ENCODE data around the gene MKRN1. TPM values are rescaled to one million over a fixed set of nuclear protein-coding genes. Genes with fewer than 3 reads are reported as not detected.

Gene MKRN1
- total and polyA plus RNA-seq, 4 experiments from 2014 or later: 131 to 156 (median 143) TPM

- Histone ChIP-seq H3K4me1 (ENCODE audit: insufficient read depth, low read length) (no peaks in the 10 kb centered on the region), H3K27me3 (ENCODE audit: insufficient read depth, low read length) (no peaks in the 10 kb centered on the region), H3K4me3 (ENCODE audit: low read length in 2 of 2) (no peak overlapping the region), H3K9me3 (ENCODE audit: control insufficient read depth in 1 of 2, low read length in 2 of 2) (no peaks in the 10 kb centered on the region), H3K36me3 (ENCODE audit: insufficient read depth, low read length) (no peaks in the 10 kb centered on the region), H3K27ac (ENCODE audit: low read depth, low read length) (no peak overlapping the region)
- Mint-ChIP-seq H3K36me3 (no peaks in the 10 kb centered on the region), H3K27ac (no peak overlapping the region), H3K4me1 (no peaks in the 10 kb centered on the region), H3K4me3 (no peak overlapping the region), H3K9me3 (no peaks in the 10 kb centered on the region), H3K27me3 (peaks cover 0 to 3% of the 10 kb centered on the region in 2 donors)
- intact Hi-C loops (cut with micrococcal nuclease): no loop called here
- ChIA-PET POLR2A (ENCODE audit: partially characterized antibody) (no interaction called here), CTCF (ENCODE audit: partially characterized antibody) (no interaction called here)
- DNase-seq: no peak
Measured at GRCh38 chr7:140484951-140485499, 5.7 kb upstream of the MKRN1 start.

GRCh38 chr7:140484479-140484878 is 5.2 kb upstream of the MKRN1 start:
- Mint-ChIP-seq H3K36me3 (peaks cover 0 to 3% of the 10 kb centered on the region in 2 donors), H3K4me1 (peaks cover 0 to 5% (median 2%) of the 10 kb centered on the region in 4 donors), H3K27me3 (peaks cover 0 to 3% of the 10 kb centered on the region in 2 donors), H3K4me3 (no peak overlapping the region), H3K27ac (no peak overlapping the region), H3K9me3 (no peaks in the 10 kb centered on the region)
- no peak for DNase-seq
- Histone ChIP-seq H3K36me3 (ENCODE audit: insufficient read depth, low read length) (no peaks in the 10 kb centered on the region), H3K9me3 (ENCODE audit: control insufficient read depth in 1 of 2, low read length in 2 of 2) (no peaks in the 10 kb centered on the region), H3K27me3 (ENCODE audit: insufficient read depth, low read length) (no peaks in the 10 kb centered on the region), H3K4me1 (ENCODE audit: insufficient read depth, low read length) (no peaks in the 10 kb centered on the region), H3K27ac (ENCODE audit: low read depth, low read length) (no peak overlapping the region), H3K4me3 (ENCODE audit: low read length in 2 of 2) (no peak overlapping the region)
- intact Hi-C loops (cut with micrococcal nuclease): no loop called here
- POLR2A ChIA-PET (ENCODE audit: partially characterized antibody): no interaction called here
- CTCF ChIA-PET (ENCODE audit: partially characterized antibody): no interaction called here

DNA sequence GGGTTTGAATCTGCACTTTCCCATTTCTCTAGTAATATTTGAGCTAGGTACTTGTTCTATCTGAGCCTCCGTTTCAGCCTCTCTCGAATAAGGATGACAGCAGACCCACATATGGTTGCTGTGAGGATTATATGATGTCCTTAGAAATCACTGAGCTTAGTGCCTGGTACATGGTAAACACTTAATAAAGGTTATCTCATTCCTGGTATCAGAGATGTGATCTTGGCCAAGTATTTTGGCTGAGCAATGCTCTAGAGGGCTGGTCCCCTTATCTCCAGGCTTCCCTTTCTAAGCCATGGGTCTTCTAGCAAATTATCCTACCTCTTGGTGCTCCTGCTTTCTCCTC is 407 bp upstream of the MKRN1 start:
- POLR2A ChIA-PET (ENCODE audit: partially characterized antibody): interaction anchor here (0.8 to 6.4 kb wide), 8 partner anchors 9 to 1259 kb away, joined by 3 to 38 read pairs (median 4); partner anchors contain the start of genes RAB19, SLC37A3 and SSBP1
- H3K27ac ChIP-seq (ENCODE audit: low read depth, low read length): peak overlapping the region; percentile 75

GRCh38 chr7:140478246-140479061 is 851 bp downstream of the MKRN1 start:
- Mint-ChIP-seq H3K36me3 (peaks cover 0 to 11% of the 10 kb centered on the region in 2 donors), H3K4me1 (peaks cover 16 to 41% (median 25%) of the 10 kb centered on the region in 4 donors), H3K4me3 (peak overlapping the region; percentile 80 to 100 (median 94)), H3K27ac (peak overlapping the region; percentile 83 to 98 (median 94)), H3K27me3 (no peaks in the 10 kb centered on the region), H3K9me3 (peaks cover 0 to 2% (median 0%) of the 10 kb centered on the region in 8 donors)
- H3K36me3 ChIP-seq (ENCODE audit: insufficient read depth, low read length): no peaks in the 10 kb centered on the region
- peak; percentile 40 to 69 (median 51) for DNase-seq
- intact Hi-C loops (cut with micrococcal nuclease): loop anchor here (1.0 to 10.0 kb wide), 12 partner anchors 15 to 1260 kb away; partner anchors contain the start of genes BRAF, FMC1, HIPK2 and MRPS33
- peak overlapping the region; percentile 75 for H3K27ac ChIP-seq (ENCODE audit: low read depth, low read length)
- CTCF ChIA-PET (ENCODE audit: partially characterized antibody): interaction anchor here (1.3 to 8.9 kb wide), 7 partner anchors 11 to 536 kb away, joined by 3 to 214 read pairs (median 5); partner anchors contain the start of gene MRPS33
- no peaks in the 10 kb centered on the region for H3K9me3 ChIP-seq (ENCODE audit: control insufficient read depth in 1 of 2, low read length in 2 of 2)
- peaks cover 25% of the 10 kb centered on the region for H3K4me1 ChIP-seq (ENCODE audit: insufficient read depth, low read length)
- H3K4me3 ChIP-seq (ENCODE audit: low read length in 2 of 2): peak overlapping the region; percentile 59 to 71
- no peaks in the 10 kb centered on the region for H3K27me3 ChIP-seq (ENCODE audit: insufficient read depth, low read length)
- POLR2A ChIA-PET (ENCODE audit: partially characterized antibody): interaction anchor here (0.6 to 6.4 kb wide), 14 partner anchors 10 to 1260 kb away, joined by 3 to 38 read pairs (median 6); partner anchors contain the start of genes ADCK2, KDM7A, LUC7L2 and MRPS33

More for the DNA sequence above, 407 bp upstream of the MKRN1 start:
- peak overlapping the region; percentile 37 to 71 for H3K4me3 ChIP-seq (ENCODE audit: low read length in 2 of 2)
- H3K36me3 Mint-ChIP-seq: peaks cover 0 to 11% of the 10 kb centered on the region in 2 donors
- CTCF ChIA-PET (ENCODE audit: partially characterized antibody): interaction anchor here (1.3 to 8.9 kb wide), 3 partner anchors 12 to 535 kb away, joined by 3 to 214 read pairs (median 30); partner anchors contain the start of gene MRPS33
- DNase-seq: no peak
- peaks cover 25% of the 10 kb centered on the region for H3K4me1 ChIP-seq (ENCODE audit: insufficient read depth, low read length)
- H3K27ac Mint-ChIP-seq: peak overlapping the region; percentile 95 to 99 (median 98)
- H3K27me3 Mint-ChIP-seq: no peaks in the 10 kb centered on the region
- H3K9me3 Mint-ChIP-seq: peaks cover 0 to 2% (median 0%) of the 10 kb centered on the region in 8 donors
- no peaks in the 10 kb centered on the region for H3K9me3 ChIP-seq (ENCODE audit: control insufficient read depth in 1 of 2, low read length in 2 of 2)
- intact Hi-C loops (cut with micrococcal nuclease): loop anchor here (1.0 to 10.0 kb wide), 12 partner anchors 14 to 1259 kb away; partner anchors contain the start of genes BRAF, FMC1, HIPK2 and MRPS33
- H3K36me3 ChIP-seq (ENCODE audit: insufficient read depth, low read length): no peaks in the 10 kb centered on the region
- peak overlapping the region; percentile 95 to 100 (median 99) for H3K4me3 Mint-ChIP-seq
- H3K27me3 ChIP-seq (ENCODE audit: insufficient read depth, low read length): no peaks in the 10 kb centered on the region
- H3K4me1 Mint-ChIP-seq: peaks cover 16 to 40% (median 25%) of the 10 kb centered on the region in 4 donors

GRCh38 chr7:140476698-140477261 is 2.5 kb downstream of the MKRN1 start:
- no peaks in the 10 kb centered on the region for H3K27me3 ChIP-seq (ENCODE audit: insufficient read depth, low read length)
- peak in 1 of 5 donors; percentile 2 for DNase-seq
- H3K27ac ChIP-seq (ENCODE audit: low read depth, low read length): peak overlapping the region; percentile 75
- peaks cover under 1% of the 10 kb centered on the region for H3K36me3 ChIP-seq (ENCODE audit: insufficient read depth, low read length)
- peaks cover 25% of the 10 kb centered on the region for H3K4me1 ChIP-seq (ENCODE audit: insufficient read depth, low read length)
- H3K36me3 Mint-ChIP-seq: peaks cover 1 to 16% of the 10 kb centered on the region in 2 donors
- peaks cover 0 to 2% (median 0%) of the 10 kb centered on the region in 8 donors for H3K9me3 Mint-ChIP-seq
- H3K27ac Mint-ChIP-seq: peak overlapping the region; percentile 83 to 98 (median 94)
- no peaks in the 10 kb centered on the region for H3K27me3 Mint-ChIP-seq
- H3K4me3 ChIP-seq (ENCODE audit: low read length in 2 of 2): peak overlapping the region; percentile 59 to 71
- intact Hi-C loops (cut with micrococcal nuclease): loop anchor here (5.0 to 10.0 kb wide), 5 partner anchors 338 to 1134 kb away; partner anchors contain the start of genes BRAF, FMC1, HIPK2 and PARP12
- H3K9me3 ChIP-seq (ENCODE audit: control insufficient read depth in 1 of 2, low read length in 2 of 2): no peaks in the 10 kb centered on the region
- H3K4me3 Mint-ChIP-seq: peak overlapping the region; percentile 80 to 100 (median 94)
- H3K4me1 Mint-ChIP-seq: peaks cover 20 to 49% (median 31%) of the 10 kb centered on the region in 4 donors
- ChIA-PET POLR2A (ENCODE audit: partially characterized antibody) (interaction anchor here (0.6 to 6.4 kb wide), 13 partner anchors 10 to 538 kb away, joined by 3 to 38 read pairs (median 4); partner anchors contain the start of genes ADCK2, KDM7A and MRPS33), CTCF (ENCODE audit: partially characterized antibody) (interaction anchor here (0.7 to 8.9 kb wide), 20 partner anchors 9 to 514 kb away, joined by 3 to 214 read pairs (median 3); partner anchors contain the start of genes ADCK2 and KDM7A)

DNA sequence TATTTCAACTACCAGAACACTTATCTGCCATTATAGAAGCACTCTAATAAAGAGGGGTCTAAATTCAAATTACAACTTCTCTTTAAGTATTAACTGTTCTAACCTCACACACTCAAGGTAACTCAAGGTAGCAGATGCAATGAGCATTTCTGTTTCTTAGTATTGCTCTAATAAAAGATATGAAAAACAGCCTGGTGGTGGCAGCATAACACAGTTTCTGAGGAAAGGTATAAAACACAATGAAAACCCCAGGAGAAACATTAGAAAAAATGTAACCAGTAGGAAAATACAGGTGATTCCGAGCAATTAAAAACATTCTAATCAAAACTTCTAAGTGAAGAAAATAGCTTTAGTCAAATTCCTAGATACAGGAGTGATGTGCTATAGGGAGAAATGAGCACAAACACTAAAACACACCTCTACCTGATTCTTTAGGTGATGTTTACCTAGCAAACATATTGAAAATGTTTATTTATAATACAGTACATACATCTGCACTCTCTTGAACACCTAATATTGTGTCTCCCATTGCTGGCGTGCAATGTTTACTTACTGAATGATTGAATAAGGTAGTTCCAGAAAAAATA is 3.5 kb downstream of the MKRN1 start:
- Mint-ChIP-seq H3K4me1 (peaks cover 22 to 52% (median 34%) of the 10 kb centered on the region in 4 donors), H3K4me3 (peak overlapping the region; percentile 22 to 97 (median 74)), H3K36me3 (peaks cover 5 to 21% of the 10 kb centered on the region in 2 donors), H3K9me3 (peaks cover 0 to 2% (median 0%) of the 10 kb centered on the region in 8 donors), H3K27ac (peak overlapping the region; percentile 26 to 94 (median 59)), H3K27me3 (no peaks in the 10 kb centered on the region)
- CTCF ChIA-PET (ENCODE audit: partially characterized antibody): interaction anchor here (0.6 to 8.9 kb wide), 15 partner anchors 13 to 298 kb away, joined by 3 to 214 read pairs (median 3); partner anchors contain the start of gene KDM7A
- H3K4me1 ChIP-seq (ENCODE audit: insufficient read depth, low read length): peaks cover 25% of the 10 kb centered on the region
- no peaks in the 10 kb centered on the region for H3K27me3 ChIP-seq (ENCODE audit: insufficient read depth, low read length)
- intact Hi-C loops (cut with micrococcal nuclease): loop anchor here (1.0 to 10.0 kb wide), 7 partner anchors 17 to 1134 kb away; partner anchors contain the start of genes BRAF, FMC1, HIPK2 and PARP12
- peak; percentile 52 to 67 (median 60) for DNase-seq
- POLR2A ChIA-PET (ENCODE audit: partially characterized antibody): interaction anchor here (3.2 to 6.4 kb wide), 2 partner anchors 16 to 198 kb away, joined by 17 to 38 read pairs; partner anchors contain the start of gene ADCK2
- H3K36me3 ChIP-seq (ENCODE audit: insufficient read depth, low read length): peaks cover 8% of the 10 kb centered on the region
- no peak overlapping the region for H3K27ac ChIP-seq (ENCODE audit: low read depth, low read length)
- no peaks in the 10 kb centered on the region for H3K9me3 ChIP-seq (ENCODE audit: control insufficient read depth in 1 of 2, low read length in 2 of 2)
- H3K4me3 ChIP-seq (ENCODE audit: low read length in 2 of 2): no peak overlapping the region
